Measurements from ENCODE around the gene ART4. TPM values are rescaled to one million over a fixed set of nuclear protein-coding genes. Genes with fewer than 3 reads are reported as not detected.

ART4 gene
- total RNA-seq, 1 donor from 2014 or later = 1.9 TPM

- DNase-seq (ENCODE audit: low spot score) = no peak
These were observed 16.8 kb downstream of the ART4 start for GRCh38 chr12:14826491-14826890.

GRCh38 chr12:14825256-14825655 lies 18.1 kb downstream of the ART4 start:
- intact Hi-C loops (cut with DNase I) = no loop called here
- no peak for DNase-seq (ENCODE audit: low spot score)

More at GRCh38 chr12:14826491-14826890, 16.8 kb downstream of the ART4 start:
- intact Hi-C loops (cut with DNase I) = no loop called here

GRCh38 chr12:14824012-14824634 lies 19.2 kb downstream of the ART4 start:
- DNase-seq (ENCODE audit: low spot score) = no peak
- intact Hi-C loops (cut with DNase I) = no loop called here

- intact Hi-C loops (cut with DNase I) = no loop called here
- no peak for DNase-seq (ENCODE audit: low spot score)
These were observed 29.3 kb downstream of the ART4 start, which contains the start of gene SMCO3 for GRCh38 chr12:14814014-14814413. Gene SMCO3, minus strand, starts transcription at chr12:14814182. Its CDS starts 7,502 bp downstream, at chr12:14806680.

GRCh38 chr12:14811486-14811885 lies 31.8 kb downstream of the ART4 start:
- intact Hi-C loops (cut with DNase I) = no loop called here
- DNase-seq (ENCODE audit: low spot score) = no peak

- intact Hi-C loops (cut with DNase I) = no loop called here
- DNase-seq (ENCODE audit: low spot score) = no peak
These were observed 32.3 kb downstream of the ART4 start for GRCh38 chr12:14810953-14811483.

GRCh38 chr12:14810167-14810952 lies 33.0 kb downstream of the ART4 start:
- DNase-seq (ENCODE audit: low spot score) = no peak
- intact Hi-C loops (cut with DNase I) = no loop called here

- intact Hi-C loops (cut with DNase I) = loop anchor here (1.0 to 5.0 kb wide), 2 partner anchors 33 to 39 kb away; partner anchors contain the start of gene ART4
- no peak for DNase-seq (ENCODE audit: low spot score)
These were observed 39.5 kb downstream of the ART4 start for GRCh38 chr12:14803830-14804160.

- intact Hi-C loops (cut with DNase I) = loop anchor here (1.0 to 5.0 kb wide), 2 partner anchors 33 to 39 kb away; partner anchors contain the start of gene ART4
- DNase-seq (ENCODE audit: low spot score) = peak; percentile 95
These were observed 40.1 kb downstream of the ART4 start, which contains the start of the genes C12orf60 and WBP11 for GRCh38 chr12:14803011-14803829. Gene C12orf60, plus strand, starts transcription at chr12:14803670. Its CDS starts 19,266 bp downstream, at chr12:14822936. Gene WBP11, minus strand, starts transcription at chr12:14803478. Its CDS starts 2,095 bp downstream, at chr12:14801383.

- intact Hi-C loops (cut with DNase I) = loop anchor here (1.0 to 5.0 kb wide), 2 partner anchors 32 to 40 kb away; partner anchors contain the start of gene ART4
- no peak for DNase-seq (ENCODE audit: low spot score)
These were observed 40.7 kb downstream of the ART4 start for GRCh38 chr12:14802721-14803010.

- intact Hi-C loops (cut with DNase I) = loop anchor here (5.0 kb wide), 1 partner anchor 40 kb away; the partner anchor contains the start of gene ART4
- DNase-seq (ENCODE audit: low spot score) = no peak
These were observed 41.1 kb downstream of the ART4 start for GRCh38 chr12:14802247-14802646.

- intact Hi-C loops (cut with DNase I) = no loop called here
These were observed 48.3 kb downstream of the ART4 start for GRCh38 chr12:14795028-14795448.

GRCh38 chr12:14785568-14785967 lies 57.8 kb downstream of the ART4 start:
- DNase-seq (ENCODE audit: low spot score) = no peak
- intact Hi-C loops (cut with DNase I) = no loop called here

More at GRCh38 chr12:14795028-14795448, 48.3 kb downstream of the ART4 start:
- DNase-seq (ENCODE audit: low spot score) = no peak

- intact Hi-C loops (cut with DNase I) = no loop called here
- DNase-seq (ENCODE audit: low spot score) = no peak
These were observed 58.9 kb downstream of the ART4 start for GRCh38 chr12:14784471-14784870.

- DNase-seq (ENCODE audit: low spot score) = no peak
- intact Hi-C loops (cut with DNase I) = no loop called here
These were observed 60.6 kb downstream of the ART4 start for GRCh38 chr12:14782756-14783155.

- intact Hi-C loops (cut with DNase I) = no loop called here
- no peak for DNase-seq (ENCODE audit: low spot score)
These were observed 61.8 kb downstream of the ART4 start for GRCh38 chr12:14781563-14781962.

- intact Hi-C loops (cut with DNase I) = no loop called here
- DNase-seq (ENCODE audit: low spot score) = no peak
These were observed 62.5 kb downstream of the ART4 start for GRCh38 chr12:14780859-14781258.

GRCh38 chr12:14779834-14780233 lies 63.5 kb downstream of the ART4 start:
- no peak for DNase-seq (ENCODE audit: low spot score)
- intact Hi-C loops (cut with DNase I) = loop anchor here (10.0 kb wide), 3 partner anchors 115 to 1105 kb away; partner anchors contain the start of gene STRAP

- intact Hi-C loops (cut with DNase I) = loop anchor here (10.0 kb wide), 3 partner anchors 118 to 1108 kb away; partner anchors contain the start of gene STRAP
- no peak for DNase-seq (ENCODE audit: low spot score)
These were observed 66.1 kb downstream of the ART4 start for GRCh38 chr12:14777271-14777670.
